ENCODE results near the gene UTS2B.
"Not testable (repeated sequence)": the region's sequence is repeated elsewhere in the genome, so short reads cannot be mapped to it uniquely, and the experiment has no call there.

UTS2B gene

GRCh38 chr3:191275751-191276150, 54.6 kb downstream of the UTS2B start:
- no peak for TF ChIP-seq CTCF (IDR thresholded peaks at IDR 0.05; ENCODE audit: low read depth, low read length, missing control alignments)
- no peak for DNase-seq (ENCODE audit: extremely low read depth, low read depth)
- H3K4me3 ChIP-seq (replicated peaks; ENCODE audit: low read depth, low read length) = no peak overlapping the region

GRCh38 chr3:191275244-191275643, 55.1 kb downstream of the UTS2B start:
- not testable (repeated sequence) for H3K4me3 ChIP-seq (replicated peaks; ENCODE audit: low read depth, low read length); DNase-seq (ENCODE audit: extremely low read depth, low read depth)

GRCh38 chr3:191269289-191270085, 60.8 kb downstream of the UTS2B start:
- no peak overlapping the region for H3K4me3 ChIP-seq (replicated peaks; ENCODE audit: low read depth, low read length)
- no peak for DNase-seq (ENCODE audit: extremely low read depth, low read depth)
- no peak for TF ChIP-seq CTCF (IDR thresholded peaks at IDR 0.05; ENCODE audit: low read depth, low read length, missing control alignments)

- no peak for DNase-seq (ENCODE audit: extremely low read depth, low read depth)
- no peak overlapping the region for H3K4me3 ChIP-seq (replicated peaks; ENCODE audit: low read depth, low read length)
- TF ChIP-seq CTCF (IDR thresholded peaks at IDR 0.05; ENCODE audit: low read depth, low read length, missing control alignments) = no peak
Measured at GRCh38 chr3:191268737-191269136, 61.6 kb downstream of the UTS2B start.

- TF ChIP-seq CTCF (IDR thresholded peaks at IDR 0.05; ENCODE audit: low read depth, low read length, missing control alignments) = no peak
- no peak overlapping the region for H3K4me3 ChIP-seq (replicated peaks; ENCODE audit: low read depth, low read length)
- DNase-seq (ENCODE audit: extremely low read depth, low read depth) = no peak
Measured at GRCh38 chr3:191263850-191264249, 66.5 kb downstream of the UTS2B start.

- H3K4me3 ChIP-seq (replicated peaks; ENCODE audit: low read depth, low read length) = no peak overlapping the region
- TF ChIP-seq CTCF (IDR thresholded peaks at IDR 0.05; ENCODE audit: low read depth, low read length, missing control alignments) = no peak
- DNase-seq (ENCODE audit: extremely low read depth, low read depth) = no peak
Measured at GRCh38 chr3:191263365-191263764, 67.0 kb downstream of the UTS2B start.

GRCh38 chr3:191262650-191263049, 67.7 kb downstream of the UTS2B start:
- no peak overlapping the region for H3K4me3 ChIP-seq (replicated peaks; ENCODE audit: low read depth, low read length)
- DNase-seq (ENCODE audit: extremely low read depth, low read depth) = no peak
- no peak for TF ChIP-seq CTCF (IDR thresholded peaks at IDR 0.05; ENCODE audit: low read depth, low read length, missing control alignments)
